Vagina (tissue), 2 donors: ENCODE results near the gene NAALAD2. TPM values are rescaled to one million over a fixed set of nuclear protein-coding genes. Genes with fewer than 3 reads are reported as not detected.
"Not testable (repeated sequence)": the region's sequence is repeated elsewhere in the genome, so short reads cannot be mapped to it uniquely, and the experiment has no call there.

Experiments used
- DNase-seq, 2 donors: peaks; one replicate each; pipeline ENCODE4 v3.0.0-alpha.2; 2017; ENCODE audit errors: extremely low spot score in 2 of 2
- H3K27ac ChIP-seq: fragments of 200-600 bp; sonication (generic); one replicate; pipeline ENCODE4 v1.5.1; 2019
- H3K27me3 ChIP-seq: fragments of 200-600 bp; sonication (generic); one replicate; pipeline ENCODE4 v1.5.1; 2019
- H3K36me3 ChIP-seq, 2 donors: fragments of 200-600 bp; sonication (generic); one replicate each; pipeline ENCODE4 v1.5.1; 2017 to 2019
- H3K4me1 ChIP-seq: fragments of 200-600 bp; sonication (generic); one replicate; pipeline ENCODE4 v1.5.1; 2019
- H3K4me3 ChIP-seq, 2 donors: fragments of 200-600 bp; sonication (generic); 1 replicate in 1 of 2; 2 replicates in 1 of 2; pipeline ENCODE4 v1.5.1; 2016 to 2019
- H3K9me3 ChIP-seq: fragments of 200-600 bp; sonication (generic); one replicate; pipeline ENCODE4 v1.5.1; 2019
- POLR2A ChIP-seq, 2 donors: fragments of 450-650 bp; IDR thresholded peaks; one replicate each; pipeline ENCODE4 v1.6.1; 2017; ENCODE audit warnings: antibody characterized with exemption in 2 of 2, mild to moderate bottlenecking in 2 of 2, moderate library complexity in 2 of 2
- POLR2AphosphoS5 ChIP-seq, 2 donors: sonication (generic); formaldehyde crosslinking; IDR thresholded peaks; one replicate each; pipeline ENCODE4 v1.9.0; 2017; ENCODE audit warnings: antibody characterized with exemption in 2 of 2, mild to moderate bottlenecking in 2 of 2, low read depth in 1 of 2; ENCODE audit not compliant: insufficient read depth in 1 of 2
- intact Hi-C: fragments of 100-400 bp; cut with DNase I; formaldehyde crosslinking; loops from one replicate; pipeline ENCODE4 v1.15.1; 2023
- total RNA-seq: library from RNA; depleted of rRNA; stranded (reverse); fragments of >200 nt; gene quantifications from one replicate; pipeline ENCODE4 v1.2.3, GENCODE V29; 2016
- TF ChIP-seq, protein P1 (sequence below), 3 experiments: fragments of 450-650 bp in 2 of 3; fragments of 200-600 bp in 1 of 3; sonication (generic) in 1 of 3; IDR thresholded peaks; one replicate each; pipeline ENCODE4 v1.5.1; 2017 to 2019; ENCODE audit warnings: antibody characterized with exemption in 3 of 3, mild to moderate bottlenecking in 2 of 3, moderate library complexity in 2 of 3

The NAALAD2 gene
- total RNA-seq, 1 donor from 2014 or later, result 0.98 TPM

- no peak overlapping the region for H3K27ac ChIP-seq
- H3K27me3 ChIP-seq, result no peaks in the 10 kb centered on the region
- TF ChIP-seq POLR2AphosphoS5 (IDR thresholded peaks at IDR 0.05; ENCODE audit: insufficient read depth in 1 of 2, low read depth in 1 of 2) (no peak), POLR2A (IDR thresholded peaks at IDR 0.05) (no peak)
- TF ChIP-seq, protein P1, sequence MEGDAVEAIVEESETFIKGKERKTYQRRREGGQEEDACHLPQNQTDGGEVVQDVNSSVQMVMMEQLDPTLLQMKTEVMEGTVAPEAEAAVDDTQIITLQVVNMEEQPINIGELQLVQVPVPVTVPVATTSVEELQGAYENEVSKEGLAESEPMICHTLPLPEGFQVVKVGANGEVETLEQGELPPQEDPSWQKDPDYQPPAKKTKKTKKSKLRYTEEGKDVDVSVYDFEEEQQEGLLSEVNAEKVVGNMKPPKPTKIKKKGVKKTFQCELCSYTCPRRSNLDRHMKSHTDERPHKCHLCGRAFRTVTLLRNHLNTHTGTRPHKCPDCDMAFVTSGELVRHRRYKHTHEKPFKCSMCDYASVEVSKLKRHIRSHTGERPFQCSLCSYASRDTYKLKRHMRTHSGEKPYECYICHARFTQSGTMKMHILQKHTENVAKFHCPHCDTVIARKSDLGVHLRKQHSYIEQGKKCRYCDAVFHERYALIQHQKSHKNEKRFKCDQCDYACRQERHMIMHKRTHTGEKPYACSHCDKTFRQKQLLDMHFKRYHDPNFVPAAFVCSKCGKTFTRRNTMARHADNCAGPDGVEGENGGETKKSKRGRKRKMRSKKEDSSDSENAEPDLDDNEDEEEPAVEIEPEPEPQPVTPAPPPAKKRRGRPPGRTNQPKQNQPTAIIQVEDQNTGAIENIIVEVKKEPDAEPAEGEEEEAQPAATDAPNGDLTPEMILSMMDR (IDR thresholded peaks at IDR 0.05), result peak; percentile 58 to 81 (median 61)
- DNase-seq, result no peak
- H3K4me1 ChIP-seq, result no peaks in the 10 kb centered on the region
- H3K4me3 ChIP-seq, result no peak overlapping the region
- intact Hi-C loops, result no loop called here
- peaks cover 0 to 42% of the 10 kb centered on the region in 2 donors for H3K36me3 ChIP-seq
- H3K9me3 ChIP-seq, result no peaks in the 10 kb centered on the region
Measured at GRCh38 chr11:90204832-90205646, 70.6 kb downstream of the NAALAD2 start.

GRCh38 chr11:90207992-90208391 lies 73.5 kb downstream of the NAALAD2 start:
- peaks cover 0 to 42% of the 10 kb centered on the region in 2 donors for H3K36me3 ChIP-seq
- intact Hi-C loops, result not testable (repeated sequence)

DNA sequence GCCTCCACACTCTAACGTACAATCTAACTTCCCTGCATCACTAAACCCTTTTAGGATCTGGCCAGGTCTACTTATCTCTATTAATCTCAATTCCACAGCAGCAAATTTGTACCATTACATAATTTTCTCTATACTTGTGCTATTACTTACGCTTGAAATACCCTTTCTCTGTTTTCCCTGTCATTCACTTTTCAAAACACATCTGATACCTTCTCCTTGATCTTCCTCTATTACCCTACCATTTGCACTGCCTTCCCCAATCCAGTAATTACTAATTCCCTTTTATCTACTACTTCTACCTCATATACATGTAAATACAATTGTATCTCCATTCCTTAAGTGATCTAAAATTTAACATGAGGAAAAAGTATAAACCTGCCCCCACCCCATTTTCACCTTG lies 74.4 kb downstream of the NAALAD2 start:
- H3K9me3 ChIP-seq, result no peaks in the 10 kb centered on the region
- no peak overlapping the region for H3K4me3 ChIP-seq
- intact Hi-C loops, result no loop called here
- H3K36me3 ChIP-seq, result peaks cover 0 to 45% of the 10 kb centered on the region in 2 donors
- no peak for DNase-seq
- TF ChIP-seq POLR2A (IDR thresholded peaks at IDR 0.05) (no peak), POLR2AphosphoS5 (IDR thresholded peaks at IDR 0.05; ENCODE audit: insufficient read depth in 1 of 2, low read depth in 1 of 2) (no peak)
- TF ChIP-seq, protein P1 (IDR thresholded peaks at IDR 0.05), result no peak
- H3K27ac ChIP-seq, result no peak overlapping the region
- no peaks in the 10 kb centered on the region for H3K4me1 ChIP-seq
- H3K27me3 ChIP-seq, result no peaks in the 10 kb centered on the region

More at GRCh38 chr11:90207992-90208391, 73.5 kb downstream of the NAALAD2 start:
- not testable (repeated sequence) for H3K27me3 ChIP-seq, H3K4me3 ChIP-seq, H3K9me3 ChIP-seq, H3K4me1 ChIP-seq, DNase-seq, H3K27ac ChIP-seq

DNA sequence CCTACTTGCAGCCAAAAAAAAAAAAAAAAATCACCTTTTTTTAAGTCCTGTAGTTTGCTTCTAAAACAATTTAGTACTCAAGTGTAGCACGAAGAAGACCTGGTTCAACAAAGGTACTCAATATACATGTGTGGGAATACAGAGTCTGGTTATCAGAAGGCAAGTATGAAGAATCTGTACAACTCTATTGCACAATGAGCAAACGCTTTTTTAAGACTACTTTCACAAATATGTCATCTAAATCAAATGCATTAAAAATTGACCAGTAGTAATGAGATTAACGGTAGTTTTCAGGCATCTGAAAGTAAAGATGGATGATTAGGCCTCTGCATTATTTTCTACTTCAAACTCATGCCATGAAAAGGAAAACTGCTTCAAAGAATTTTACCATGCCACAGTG lies 78.9 kb downstream of the NAALAD2 start:
- H3K27ac ChIP-seq, result no peak overlapping the region
- H3K36me3 ChIP-seq, result peaks cover 0 to 35% of the 10 kb centered on the region in 2 donors
- intact Hi-C loops, result no loop called here
- no peaks in the 10 kb centered on the region for H3K27me3 ChIP-seq
- TF ChIP-seq POLR2AphosphoS5 (IDR thresholded peaks at IDR 0.05; ENCODE audit: insufficient read depth in 1 of 2, low read depth in 1 of 2) (no peak), POLR2A (IDR thresholded peaks at IDR 0.05) (no peak)
- TF ChIP-seq, protein P1 (IDR thresholded peaks at IDR 0.05), result no peak
- H3K4me3 ChIP-seq, result no peak overlapping the region
- no peak for DNase-seq
- no peaks in the 10 kb centered on the region for H3K9me3 ChIP-seq
- peaks cover 1% of the 10 kb centered on the region for H3K4me1 ChIP-seq

- no peaks in the 10 kb centered on the region for H3K9me3 ChIP-seq
- H3K27ac ChIP-seq, result no peak overlapping the region
- H3K36me3 ChIP-seq, result peaks cover 0 to 17% of the 10 kb centered on the region in 2 donors
- TF ChIP-seq, protein P1 (IDR thresholded peaks at IDR 0.05), result no peak
- TF ChIP-seq POLR2A (IDR thresholded peaks at IDR 0.05) (no peak), POLR2AphosphoS5 (IDR thresholded peaks at IDR 0.05; ENCODE audit: insufficient read depth in 1 of 2, low read depth in 1 of 2) (no peak)
- no peak overlapping the region for H3K4me3 ChIP-seq
- intact Hi-C loops, result no loop called here
- H3K4me1 ChIP-seq, result peaks cover 34% of the 10 kb centered on the region
- H3K27me3 ChIP-seq, result no peaks in the 10 kb centered on the region
- DNase-seq, result no peak
Measured at GRCh38 chr11:90216611-90217010, 82.1 kb downstream of the NAALAD2 start.
